Parathyroid adenoma (tissue), 2 donors: ENCODE measurements around the gene BTN1A1.
A peak's percentile ranks its signal among the peaks of the same experiment; 100 is the strongest.
"Not testable (repeated sequence)": the region's sequence is repeated elsewhere in the genome, so short reads cannot be mapped to it uniquely, and the experiment has no call there.

Experiments used
- H2AFZ ChIP-seq: fragments of 300-600 bp; sonication (generic); one replicate; pipeline ENCODE4 v1.7.0; 2017; ENCODE audit warnings: antibody characterized with exemption, mild to moderate bottlenecking
- H3K27ac ChIP-seq: fragments of 300-600 bp; sonication (generic); one replicate; pipeline ENCODE4 v1.7.0; 2017
- H3K27me3 ChIP-seq: fragments of 300-600 bp; sonication (generic); one replicate; pipeline ENCODE4 v1.7.0; 2017; ENCODE audit warnings: low read length; ENCODE audit not compliant: control insufficient read depth, insufficient read depth
- H3K36me3 ChIP-seq: fragments of 300-600 bp; sonication (generic); one replicate; pipeline ENCODE4 v1.7.0; 2017; ENCODE audit warnings: low read length; ENCODE audit not compliant: control insufficient read depth, insufficient read depth
- H3K4me1 ChIP-seq: fragments of 300-600 bp; sonication (generic); one replicate; pipeline ENCODE4 v1.7.0; 2017; ENCODE audit warnings: control low read depth
- H3K4me2 ChIP-seq: fragments of 300-600 bp; sonication (generic); one replicate; pipeline ENCODE4 v1.7.0; 2017; ENCODE audit warnings: low read length
- H3K4me3 ChIP-seq: fragments of 300-600 bp; sonication (generic); one replicate; pipeline ENCODE4 v1.7.0; 2017; ENCODE audit warnings: low read depth, low read length
- H3K79me2 ChIP-seq: fragments of 300-600 bp; sonication (generic); one replicate; pipeline ENCODE4 v1.7.0; 2017; ENCODE audit warnings: control low read depth
- H3K9ac ChIP-seq: fragments of 300-600 bp; sonication (generic); one replicate; pipeline ENCODE4 v1.7.0; 2017; ENCODE audit warnings: mild to moderate bottlenecking
- H3K9me3 ChIP-seq: fragments of 300-600 bp; sonication (generic); one replicate; pipeline ENCODE4 v1.7.0; 2017; ENCODE audit warnings: low read length; ENCODE audit not compliant: control insufficient read depth
- TF ChIP-seq, protein P1 (sequence below): fragments of 300-600 bp; sonication (generic); IDR thresholded peaks from one replicate; pipeline ENCODE4 v1.7.0; 2017; ENCODE audit warnings: antibody characterized with exemption, mild to moderate bottlenecking
- donor health status: primary hyperparathyroidism.

The BTN1A1 gene

DNA sequence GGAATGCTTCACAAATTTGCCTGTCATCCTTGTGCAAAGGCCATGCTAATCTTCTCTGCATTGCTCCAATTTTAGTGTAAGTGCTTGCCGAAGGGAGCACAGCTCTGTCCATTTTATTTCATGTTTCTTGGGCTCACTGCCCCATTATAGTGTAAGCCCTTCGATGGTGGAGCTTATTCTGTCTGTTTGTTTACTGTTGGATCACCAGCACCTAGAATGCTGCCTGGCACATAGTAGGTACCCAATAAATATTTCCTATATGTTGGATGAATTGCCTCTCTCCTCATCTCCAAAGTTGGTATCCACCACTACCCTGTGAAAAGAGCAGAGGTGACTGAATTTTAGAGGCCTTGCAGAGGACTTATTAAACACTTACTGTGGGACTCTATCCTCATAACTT is 19.3 kb downstream of the BTN1A1 start:
- H3K4me3 ChIP-seq = no peak overlapping the region
- H3K4me2 ChIP-seq = no peak overlapping the region
- H3K79me2 ChIP-seq = no peaks in the 10 kb centered on the region
- TF ChIP-seq, protein P1, sequence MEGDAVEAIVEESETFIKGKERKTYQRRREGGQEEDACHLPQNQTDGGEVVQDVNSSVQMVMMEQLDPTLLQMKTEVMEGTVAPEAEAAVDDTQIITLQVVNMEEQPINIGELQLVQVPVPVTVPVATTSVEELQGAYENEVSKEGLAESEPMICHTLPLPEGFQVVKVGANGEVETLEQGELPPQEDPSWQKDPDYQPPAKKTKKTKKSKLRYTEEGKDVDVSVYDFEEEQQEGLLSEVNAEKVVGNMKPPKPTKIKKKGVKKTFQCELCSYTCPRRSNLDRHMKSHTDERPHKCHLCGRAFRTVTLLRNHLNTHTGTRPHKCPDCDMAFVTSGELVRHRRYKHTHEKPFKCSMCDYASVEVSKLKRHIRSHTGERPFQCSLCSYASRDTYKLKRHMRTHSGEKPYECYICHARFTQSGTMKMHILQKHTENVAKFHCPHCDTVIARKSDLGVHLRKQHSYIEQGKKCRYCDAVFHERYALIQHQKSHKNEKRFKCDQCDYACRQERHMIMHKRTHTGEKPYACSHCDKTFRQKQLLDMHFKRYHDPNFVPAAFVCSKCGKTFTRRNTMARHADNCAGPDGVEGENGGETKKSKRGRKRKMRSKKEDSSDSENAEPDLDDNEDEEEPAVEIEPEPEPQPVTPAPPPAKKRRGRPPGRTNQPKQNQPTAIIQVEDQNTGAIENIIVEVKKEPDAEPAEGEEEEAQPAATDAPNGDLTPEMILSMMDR = no peak
- no peak overlapping the region for H3K27ac ChIP-seq
- no peaks in the 10 kb centered on the region for H3K36me3 ChIP-seq
- no peak overlapping the region for H3K9ac ChIP-seq
- H3K27me3 ChIP-seq = no peaks in the 10 kb centered on the region
- no peaks in the 10 kb centered on the region for H3K9me3 ChIP-seq
- H3K4me1 ChIP-seq = no peaks in the 10 kb centered on the region
- no peak overlapping the region for H2AFZ ChIP-seq

DNA sequence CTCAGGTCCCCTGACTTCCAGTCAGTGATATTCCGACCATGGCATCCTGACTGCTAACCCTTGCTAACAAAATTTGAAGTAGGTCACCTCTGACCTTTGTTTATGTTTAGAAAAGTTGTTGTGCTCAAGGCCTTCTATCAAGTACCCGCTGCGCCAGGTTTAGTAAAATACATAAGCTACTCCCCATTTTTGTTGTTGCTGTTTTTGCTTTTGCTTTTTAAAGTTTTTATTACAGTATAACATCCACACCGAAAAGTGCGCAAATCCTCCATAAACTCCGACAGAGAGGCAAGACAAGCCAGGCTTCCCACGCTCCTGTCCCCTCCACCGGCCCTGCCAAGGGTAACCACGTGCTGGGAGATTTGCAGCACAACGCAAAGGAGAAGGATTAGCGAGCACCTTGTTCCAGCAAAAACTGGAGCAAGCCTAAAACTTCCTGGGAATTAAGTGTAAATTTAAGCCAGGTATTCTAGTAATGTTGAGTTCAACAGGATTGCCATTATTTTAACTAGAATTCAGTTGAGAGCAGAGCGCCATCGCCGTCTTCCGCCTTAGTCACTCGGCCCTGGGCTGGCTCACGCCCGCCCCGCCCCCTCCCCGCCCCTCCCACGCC is 20.2 kb downstream of the BTN1A1 start:
- Histone ChIP-seq H3K4me1 (no peaks in the 10 kb centered on the region), H3K79me2 (no peaks in the 10 kb centered on the region), H3K27me3 (no peaks in the 10 kb centered on the region), H3K9ac (no peak overlapping the region), H2AFZ (peak overlapping the region; percentile 100), H3K4me2 (peak overlapping the region; percentile 89), H3K27ac (peak overlapping the region; percentile 81), H3K36me3 (no peaks in the 10 kb centered on the region), H3K4me3 (peak overlapping the region; percentile 58), H3K9me3 (no peaks in the 10 kb centered on the region)
- TF ChIP-seq, protein P1 = no peak

DNA sequence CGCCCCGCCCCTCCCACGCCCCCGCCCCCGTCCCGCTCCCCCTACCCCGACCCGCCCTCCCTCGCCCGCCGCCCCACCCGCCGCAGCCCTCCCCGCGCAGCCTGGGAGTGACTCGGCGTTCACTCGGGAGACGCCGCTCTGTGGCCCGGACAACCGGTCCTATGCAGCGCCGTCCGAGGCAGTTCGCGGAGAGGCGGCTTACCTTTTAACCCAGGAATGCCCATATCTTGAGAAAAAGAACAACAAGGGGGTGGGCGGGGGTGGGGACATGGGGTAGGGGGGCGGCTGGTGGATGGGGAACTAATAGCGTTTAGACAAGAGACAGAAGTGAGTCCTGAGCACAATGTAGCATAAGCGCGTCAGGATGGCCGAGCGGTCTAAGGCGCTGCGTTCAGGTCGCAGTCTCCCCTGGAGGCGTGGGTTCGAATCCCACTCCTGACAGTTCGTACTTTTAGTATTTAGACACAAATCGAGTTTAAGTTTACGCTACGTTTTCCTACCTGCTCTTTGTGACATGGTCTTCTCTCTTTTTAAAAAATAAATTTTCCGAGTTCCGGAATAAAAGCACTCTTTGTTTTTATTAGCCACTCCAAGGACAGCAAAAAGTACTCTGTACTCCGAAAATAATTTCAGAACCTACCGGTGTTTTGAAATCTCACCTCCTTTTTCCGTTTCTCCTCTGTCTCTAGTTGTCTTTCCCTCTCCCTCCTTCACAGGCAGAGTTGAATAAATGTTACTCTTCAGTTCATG is 20.9 kb downstream of the BTN1A1 start:
- no peaks in the 10 kb centered on the region for H3K79me2 ChIP-seq
- H2AFZ ChIP-seq = peak overlapping the region; percentile 97
- no peaks in the 10 kb centered on the region for H3K4me1 ChIP-seq
- peak overlapping the region; percentile 73 for H3K27ac ChIP-seq
- no peaks in the 10 kb centered on the region for H3K36me3 ChIP-seq
- TF ChIP-seq, protein P1 = no peak
- no peak overlapping the region for H3K9ac ChIP-seq
- peak overlapping the region; percentile 60 for H3K4me3 ChIP-seq
- H3K9me3 ChIP-seq = no peaks in the 10 kb centered on the region
- H3K27me3 ChIP-seq = no peaks in the 10 kb centered on the region
- H3K4me2 ChIP-seq = peak overlapping the region; percentile 67

DNA sequence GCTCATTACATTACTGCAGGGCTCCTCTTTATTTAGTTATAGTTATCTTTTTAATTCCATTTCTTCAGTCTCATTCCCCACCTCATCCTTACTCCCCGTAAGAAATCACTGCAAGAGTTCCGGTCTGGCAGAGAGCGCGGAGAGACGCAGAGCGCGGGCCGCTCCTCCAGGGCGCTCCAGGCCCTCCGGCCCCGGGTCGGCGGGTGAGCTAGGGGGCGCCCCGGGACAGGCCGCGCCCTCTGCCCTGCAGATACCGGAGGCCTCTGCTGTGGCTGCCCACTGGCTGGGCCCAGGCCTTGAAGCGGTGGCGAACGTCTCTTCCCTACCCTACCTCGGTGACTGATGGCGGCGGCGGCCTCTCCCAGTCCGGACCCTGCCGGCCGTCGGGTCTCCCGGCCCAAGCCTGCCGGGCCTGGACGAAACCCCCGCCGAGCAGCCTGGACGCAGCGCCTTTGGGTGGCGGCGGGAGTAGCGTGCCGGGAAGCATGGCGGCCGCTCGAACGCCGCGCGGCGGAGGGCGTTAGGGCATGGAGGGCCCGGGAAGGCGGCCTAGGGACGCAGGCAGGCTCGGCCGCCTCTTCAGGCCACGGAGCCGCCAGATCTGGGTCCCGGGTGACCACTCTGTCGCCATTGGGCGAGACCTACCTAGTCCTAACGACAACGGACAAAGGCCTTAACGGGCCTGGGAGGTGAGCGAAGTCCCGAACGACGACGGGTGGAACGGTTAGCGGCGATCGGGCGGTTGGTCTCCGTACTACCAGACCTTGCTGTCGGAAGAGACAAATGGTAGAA is 21.7 kb downstream of the BTN1A1 start:
- Histone ChIP-seq H3K79me2 (no peaks in the 10 kb centered on the region), H3K36me3 (no peaks in the 10 kb centered on the region), H3K4me2 (peak overlapping the region; percentile 67), H3K9me3 (no peaks in the 10 kb centered on the region), H3K4me1 (no peaks in the 10 kb centered on the region), H3K9ac (no peak overlapping the region), H3K27me3 (no peaks in the 10 kb centered on the region), H3K4me3 (peak overlapping the region; percentile 60), H2AFZ (peak overlapping the region; percentile 97), H3K27ac (peak overlapping the region; percentile 73)
- TF ChIP-seq, protein P1 = peak; percentile 18

DNA sequence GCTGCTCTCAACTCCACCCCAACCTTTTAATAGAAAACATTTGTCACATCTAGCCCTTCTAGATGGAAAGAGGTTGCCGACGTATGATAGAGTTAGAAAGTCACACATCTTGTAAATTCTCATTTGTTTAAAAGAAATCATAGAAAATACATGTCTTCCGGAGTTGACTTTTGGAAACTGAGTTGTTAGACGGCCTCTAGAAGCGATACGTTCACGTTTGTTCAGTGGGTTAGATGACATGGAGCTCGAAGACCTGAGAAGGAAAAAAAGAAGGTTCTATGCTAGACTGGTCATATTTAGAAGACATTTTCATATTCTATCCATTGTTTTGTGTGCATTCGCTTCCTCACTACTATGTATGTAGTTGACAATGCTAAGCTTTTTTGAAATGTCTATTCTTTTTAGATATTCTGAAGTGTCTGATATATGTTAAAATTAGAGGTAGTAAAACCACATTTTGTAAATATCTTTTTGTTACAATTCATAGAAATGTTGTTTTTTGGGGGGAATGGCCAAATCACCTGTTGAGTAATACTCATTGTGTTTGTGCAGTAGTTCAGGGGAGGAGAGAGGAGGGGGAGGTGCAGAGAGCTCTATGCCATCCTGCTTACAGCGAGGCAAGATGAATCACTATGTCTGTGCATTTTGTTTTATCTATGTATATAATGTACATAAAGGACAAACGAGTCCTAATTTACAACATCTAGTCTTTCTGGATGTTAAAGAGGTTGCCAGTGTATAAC is 22.6 kb downstream of the BTN1A1 start:
- Histone ChIP-seq H2AFZ (peak overlapping the region; percentile 97), H3K27ac (peak overlapping the region; percentile 73)
- H3K4me1 ChIP-seq, H3K9me3 ChIP-seq, H3K4me2 ChIP-seq, H3K36me3 ChIP-seq, H3K9ac ChIP-seq, H3K27me3 ChIP-seq, H3K79me2 ChIP-seq, H3K4me3 ChIP-seq: not testable (repeated sequence)

DNA sequence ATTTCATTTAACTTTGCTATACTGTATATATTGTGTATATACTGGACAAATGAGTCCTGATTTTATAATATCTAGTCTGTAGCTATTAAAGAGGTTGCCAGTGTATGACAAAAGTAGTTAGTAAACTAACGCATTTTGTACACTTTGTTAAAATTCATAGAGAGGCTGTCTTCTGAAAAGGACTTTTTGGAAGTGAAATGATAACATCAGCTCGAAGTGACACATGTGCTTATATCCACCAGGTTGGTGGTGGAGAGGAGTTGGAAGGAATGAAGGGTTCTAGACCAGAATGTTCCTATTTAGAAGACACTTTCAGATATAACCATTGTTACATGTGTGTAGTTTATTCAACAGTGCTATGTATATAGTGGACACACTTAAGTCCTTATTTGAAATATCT is 24.2 kb downstream of the BTN1A1 start:
- H3K4me2 ChIP-seq, H3K36me3 ChIP-seq, H2AFZ ChIP-seq, H3K9ac ChIP-seq, H3K4me1 ChIP-seq, H3K4me3 ChIP-seq, H3K27ac ChIP-seq, H3K27me3 ChIP-seq, H3K9me3 ChIP-seq, H3K79me2 ChIP-seq: not testable (repeated sequence)
